ENCODE measurements around the gene CD19. TPM values are rescaled to one million over a fixed set of nuclear protein-coding genes. Genes with fewer than 3 reads are reported as not detected.
"Not testable (repeated sequence)": the region's sequence is repeated elsewhere in the genome, so short reads cannot be mapped to it uniquely, and the experiment has no call there.

CD19 gene
- total RNA-seq, 6 donors from 2014 or later = 0.46 to 1.4 (median 0.89) TPM; not detected in 1

GRCh38 chr16:28923652-28924398 lies 7.9 kb upstream of the CD19 start:
- WGBS, 2 donors = 66 to 67% methylated on average over 11 to 13 of the region's 13 CpGs
- TF ChIP-seq EP300 (IDR thresholded peaks at IDR 0.05) = no peak
- no peak for TF ChIP-seq CTCF (IDR thresholded peaks at IDR 0.05)
- no peak for TF ChIP-seq POLR2A (IDR thresholded peaks at IDR 0.05)
- TF ChIP-seq POLR2AphosphoS5 (IDR thresholded peaks at IDR 0.05) = no peak
- Histone ChIP-seq H3K9me3 (no peaks in the 10 kb centered on the region), H3K4me1 (peaks cover 13 to 17% (median 14%) of the 10 kb centered on the region in 4 donors), H3K27me3 (no peaks in the 10 kb centered on the region), H3K36me3 (peaks cover 0 to 11% (median 11%) of the 10 kb centered on the region in 4 donors), H3K4me3 (peak overlapping the region in 3 of 4 donors; percentile 65 to 92 (median 89)), H3K27ac (peak overlapping the region; percentile 97 to 99 (median 98))
- ATAC-seq (ENCODE audit: low FRiP score in 2 of 2) (no peak), DNase-seq (peak in 1 of 2 donors; percentile 26)

GRCh38 chr16:28924399-28924761 lies 7.4 kb upstream of the CD19 start:
- Histone ChIP-seq H3K36me3 (peaks cover 0 to 5% (median 5%) of the 10 kb centered on the region in 4 donors), H3K27me3 (no peaks in the 10 kb centered on the region), H3K27ac (peak overlapping the region; percentile 97 to 99 (median 98)), H3K9me3 (no peaks in the 10 kb centered on the region), H3K4me3 (peak overlapping the region; percentile 65 to 93 (median 90)), H3K4me1 (peaks cover 13 to 17% (median 14%) of the 10 kb centered on the region in 4 donors)
- ATAC-seq (ENCODE audit: low FRiP score in 2 of 2) (no peak), DNase-seq (no peak)
- 39 to 44% methylated on average over 11 to 14 of the region's 15 CpGs for WGBS, 2 donors
- TF ChIP-seq POLR2A (IDR thresholded peaks at IDR 0.05) (no peak), CTCF (IDR thresholded peaks at IDR 0.05) (peak in 4 of 6 experiments; percentile 10 to 47 (median 38))

GRCh38 chr16:28924762-28925385 lies 6.9 kb upstream of the CD19 start, which contains the start of gene RABEP2:
Gene RABEP2, minus strand, starts transcription at chr16:28925238. Its CDS starts 75 bp downstream, at chr16:28925163.
- TF ChIP-seq POLR2AphosphoS5 (IDR thresholded peaks at IDR 0.05) (peak; percentile 74 to 80), POLR2A (IDR thresholded peaks at IDR 0.05) (peak in 1 of 4 donors; percentile 29), EP300 (IDR thresholded peaks at IDR 0.05) (no peak), CTCF (IDR thresholded peaks at IDR 0.05) (peak in 1 of 6 experiments; percentile 2)

GRCh38 chr16:28925386-28926228 lies 6.2 kb upstream of the CD19 start:
- Histone ChIP-seq H3K27ac (peak overlapping the region; percentile 97 to 99 (median 98)), H3K9me3 (no peaks in the 10 kb centered on the region), H3K4me3 (peak overlapping the region; percentile 65 to 93 (median 90)), H3K4me1 (peaks cover 13 to 17% (median 14%) of the 10 kb centered on the region in 4 donors), H3K36me3 (no peaks in the 10 kb centered on the region), H3K27me3 (no peaks in the 10 kb centered on the region)
- 1% methylated on average over 19 to 28 of the region's 48 CpGs for WGBS, 2 donors
- TF ChIP-seq POLR2A (IDR thresholded peaks at IDR 0.05) = peak in 2 of 4 donors; percentile 70 to 73
- no peak for TF ChIP-seq POLR2AphosphoS5 (IDR thresholded peaks at IDR 0.05)
- ATAC-seq (ENCODE audit: low FRiP score in 2 of 2) = peak; percentile 70 to 91
- peak in 1 of 2 donors; percentile 70 for DNase-seq

More at GRCh38 chr16:28924762-28925385, 6.9 kb upstream of the CD19 start, which contains the start of gene RABEP2:
- H3K36me3 ChIP-seq = peaks cover 0 to under 1% (median under 1%) of the 10 kb centered on the region in 4 donors
- DNase-seq = peak; percentile 98 to 99
- H3K27me3 ChIP-seq = no peaks in the 10 kb centered on the region
- H3K4me3 ChIP-seq = peak within 1 kb of the TSS; percentile 65 to 93 (median 90)
- H3K4me1 ChIP-seq = peaks cover 13 to 17% (median 14%) of the 10 kb centered on the region in 4 donors
- no peaks in the 10 kb centered on the region for H3K9me3 ChIP-seq
- peak within 1 kb of the TSS; percentile 97 to 99 (median 98) for H3K27ac ChIP-seq
- WGBS, 2 donors = 1 to 2% methylated on average over 15 to 22 of the region's 66 CpGs
- ATAC-seq (ENCODE audit: low FRiP score in 2 of 2) = peak; percentile 96 to 97

GRCh38 chr16:28926284-28926683 lies 5.5 kb upstream of the CD19 start:
- H3K4me1 ChIP-seq = peaks cover 13 to 17% (median 14%) of the 10 kb centered on the region in 4 donors
- peak overlapping the region; percentile 97 to 99 (median 98) for H3K27ac ChIP-seq
- H3K9me3 ChIP-seq; DNase-seq; H3K36me3 ChIP-seq; ATAC-seq (ENCODE audit: low FRiP score in 2 of 2); H3K27me3 ChIP-seq: not testable (repeated sequence)
- 65 to 72% methylated on average over 2 of the region's 2 CpGs for WGBS, 2 donors
- peak overlapping the region in 3 of 4 donors; percentile 65 to 92 (median 89) for H3K4me3 ChIP-seq

Data from upper lobe of left lung (tissue), 6 donors.